GM19240 (cell line): ENCODE measurements around the gene MYO5A.
"Not testable (repeated sequence)": the region's sequence is repeated elsewhere in the genome, so short reads cannot be mapped to it uniquely, and the experiment has no call there.

Source experiments
- DNase-seq: peaks from one replicate; pipeline ENCODE4 v3.0.0; 2011; ENCODE audit warnings: low spot score; ENCODE audit not compliant: insufficient read length

Gene MYO5A

GRCh38 chr15:52290329-52290728 lies 238.4 kb downstream of the MYO5A start:
- DNase-seq, result no peak

GRCh38 chr15:52289629-52290081 lies 239.0 kb downstream of the MYO5A start:
- DNase-seq, result no peak

GRCh38 chr15:52288986-52289385 lies 239.7 kb downstream of the MYO5A start:
- no peak for DNase-seq

- DNase-seq, result no peak
These were observed 240.4 kb downstream of the MYO5A start for GRCh38 chr15:52288051-52288942.

GRCh38 chr15:52287114-52287513 lies 241.6 kb downstream of the MYO5A start:
- DNase-seq, result no peak

GRCh38 chr15:52285941-52286340 lies 242.7 kb downstream of the MYO5A start:
- DNase-seq, result not testable (repeated sequence)

- DNase-seq, result no peak
These were observed 244.5 kb downstream of the MYO5A start for GRCh38 chr15:52284164-52284563.

GRCh38 chr15:52283281-52283680 lies 245.4 kb downstream of the MYO5A start:
- no peak for DNase-seq

GRCh38 chr15:52282418-52282817 lies 246.3 kb downstream of the MYO5A start:
- DNase-seq, result no peak

GRCh38 chr15:52281085-52282035 lies 247.3 kb downstream of the MYO5A start:
- no peak for DNase-seq

- DNase-seq, result no peak
These were observed 248.2 kb downstream of the MYO5A start for GRCh38 chr15:52280326-52281084.

- no peak for DNase-seq
These were observed 249.9 kb downstream of the MYO5A start for GRCh38 chr15:52278636-52279367.

GRCh38 chr15:52278135-52278534 lies 250.5 kb downstream of the MYO5A start:
- DNase-seq, result no peak

GRCh38 chr15:52277575-52277974 lies 251.1 kb downstream of the MYO5A start:
- no peak for DNase-seq

GRCh38 chr15:52276256-52276770 lies 252.4 kb downstream of the MYO5A start:
- no peak for DNase-seq

- DNase-seq, result no peak
These were observed 265.0 kb downstream of the MYO5A start for GRCh38 chr15:52263563-52264282.

- DNase-seq, result no peak
These were observed 266.3 kb downstream of the MYO5A start for GRCh38 chr15:52262364-52262763.

- DNase-seq, result peak; percentile 86
These were observed 267.0 kb downstream of the MYO5A start for GRCh38 chr15:52261498-52262242.

GRCh38 chr15:52261026-52261425 lies 267.7 kb downstream of the MYO5A start:
- no peak for DNase-seq
